CD14-positive monocyte (primary cell): Measurements from ENCODE around the gene FAM13A. TPM values are rescaled to one million over a fixed set of nuclear protein-coding genes. Genes with fewer than 3 reads are reported as not detected.

Experiments
- DNase-seq, 3 donors: peaks; one replicate each; pipeline ENCODE4 v3.0.0-alpha.2; 2011 to 2022
- H2AFZ ChIP-seq: 2 replicates; pipeline ENCODE4 v1.6.0; 2012; ENCODE audit warnings: mild to moderate bottlenecking, low read depth, low read length, inconsistent platforms; ENCODE audit not compliant: insufficient read depth, poor library complexity, severe bottlenecking
- H3K27ac ChIP-seq, 2 donors: 1 replicate in 1 of 2; 2 replicates in 1 of 2; pipeline ENCODE4 v1.5.1; 2012 to 2013; ENCODE audit warnings: low read length in 2 of 2, control low read depth in 1 of 2, inconsistent platforms in 1 of 2, low read depth in 1 of 2, mild to moderate bottlenecking in 1 of 2
- H3K27me3 ChIP-seq, 2 donors: one replicate each; pipeline versions ENCODE4 v1.6.0 to v1.6.1; 2011 to 2013; ENCODE audit warnings: low read length in 2 of 2; ENCODE audit not compliant: control insufficient read depth in 2 of 2, insufficient read depth in 2 of 2
- H3K36me3 ChIP-seq, 2 donors: replicated peaks in 1 of 2; 1 replicate in 1 of 2; 2 replicates in 1 of 2; pipeline versions ENCODE4 v1.5.1 to v1.6.1; 2012 to 2013; ENCODE audit warnings: low read length in 2 of 2, control low read depth in 1 of 2, inconsistent platforms in 1 of 2, mild to moderate bottlenecking in 1 of 2; ENCODE audit not compliant: insufficient read depth in 2 of 2, control insufficient read depth in 1 of 2
- H3K4me1 ChIP-seq, 2 donors: 1 replicate in 1 of 2; 2 replicates in 1 of 2; pipeline versions ENCODE4 v1.5.1 to v1.6.1; 2012 to 2013; ENCODE audit warnings: low read length in 2 of 2, control low read depth in 1 of 2, inconsistent platforms in 1 of 2, mild to moderate bottlenecking in 1 of 2, moderate library complexity in 1 of 2; ENCODE audit not compliant: insufficient read depth in 2 of 2, control insufficient read depth in 1 of 2
- H3K4me2 ChIP-seq: replicated peaks from 2 replicates; pipeline ENCODE3; 2012; ENCODE audit warnings: low read length, moderate library complexity, mild to moderate bottlenecking; ENCODE audit not compliant: poor library complexity, severe bottlenecking; ENCODE audit errors: extremely low read depth
- H3K4me3 ChIP-seq, 3 experiments: fragments of 200-600 bp in 1 of 3; sonication (generic) in 1 of 3; replicated peaks in 1 of 3; 1 replicate in 2 of 3; 2 replicates in 1 of 3; pipeline ENCODE4 v1.5.1; 2011 to 2013; ENCODE audit warnings: low read length in 3 of 3, mild to moderate bottlenecking in 3 of 3, control low read depth in 2 of 3, low read depth in 2 of 3, inconsistent platforms in 1 of 3, moderate library complexity in 1 of 3
- H3K79me2 ChIP-seq: 2 replicates; pipeline ENCODE4 v1.6.0; 2012; ENCODE audit warnings: mild to moderate bottlenecking, control low read depth, inconsistent platforms, low read length, moderate library complexity; ENCODE audit not compliant: insufficient read depth
- H3K9ac ChIP-seq: 2 replicates; pipeline ENCODE4 v1.6.0; 2017; ENCODE audit warnings: low read length, mild to moderate bottlenecking; ENCODE audit not compliant: insufficient read depth, poor library complexity, severe bottlenecking
- H3K9me3 ChIP-seq, 2 donors: replicated peaks in 1 of 2; 1 replicate in 1 of 2; 2 replicates in 1 of 2; pipeline versions ENCODE4 v1.5.1 to v1.6.1; 2012 to 2013; ENCODE audit warnings: low read length in 2 of 2, control low read depth in 1 of 2; ENCODE audit not compliant: control insufficient read depth in 1 of 2, insufficient read depth in 1 of 2
- H4K20me1 ChIP-seq: 2 replicates; pipeline ENCODE4 v1.6.0; 2012; ENCODE audit warnings: mild to moderate bottlenecking, low read length, control low read depth, moderate library complexity; ENCODE audit not compliant: insufficient read depth
- H3K27ac Mint-ChIP-seq, 7 donors: one replicate each; pipeline ENCODE4 v1.8.0; 2020; ENCODE audit warnings: mild to moderate bottlenecking in 7 of 7, mixed read lengths in 7 of 7, moderate library complexity in 6 of 7, inconsistent platforms in 2 of 7
- H3K27me3 Mint-ChIP-seq, 3 donors: one replicate each; pipeline ENCODE4 v1.8.0; 2021 to 2022; ENCODE audit warnings: low read depth in 3 of 3, mild to moderate bottlenecking in 3 of 3, mixed read lengths in 3 of 3, moderate library complexity in 3 of 3, inconsistent platforms in 1 of 3
- H3K36me3 Mint-ChIP-seq, 2 donors: one replicate each; pipeline ENCODE4 v1.8.0; 2020; ENCODE audit warnings: mixed read lengths in 2 of 2, inconsistent platforms in 1 of 2, mild to moderate bottlenecking in 1 of 2
- H3K4me1 Mint-ChIP-seq: one replicate; pipeline ENCODE4 v1.8.0; 2020; ENCODE audit warnings: mild to moderate bottlenecking, mixed read lengths
- H3K4me3 Mint-ChIP-seq, 2 donors: one replicate each; pipeline ENCODE4 v1.8.0; 2020; ENCODE audit warnings: mild to moderate bottlenecking in 2 of 2, mixed read lengths in 2 of 2, moderate library complexity in 1 of 2
- H3K9me3 Mint-ChIP-seq, 7 donors: one replicate each; pipeline ENCODE4 v1.8.0; 2020 to 2022; ENCODE audit warnings: mixed read lengths in 7 of 7, mild to moderate bottlenecking in 6 of 7, moderate library complexity in 6 of 7, inconsistent platforms in 2 of 7
- CTCF ChIP-seq: fragments of 200-600 bp; IDR thresholded peaks from one replicate; pipeline ENCODE4 v1.8.0; 2022; ENCODE audit warnings: antibody characterized with exemption, mild to moderate bottlenecking
- WGBS: methylation state at CpG from one replicate; pipeline ENCODE4 v1.1.5; 2013; ENCODE audit warnings: missing lambda C conversion rate; ENCODE audit not compliant: insufficient coverage; 5-methylcytosine and 5-hydroxymethylcytosine counted together
- intact Hi-C, 2 donors: fragments of 100-400 bp; cut with micrococcal nuclease; formaldehyde crosslinking; loops; one replicate each; pipeline versions ENCODE4 v1.15.0 to v1.15.1; 2023
- polyA plus RNA-seq, 3 donors: library from polyadenylated mRNA; depleted of rRNA in 1 of 3; unstranded in 2 of 3; stranded (reverse) in 1 of 3; fragments of 300-500 nt in 2 of 3; fragments of >200 nt in 1 of 3; fragmentation: Illumina TruSeq in 2 of 3; gene quantifications; 1 replicate in 2 of 3; 2 replicates in 1 of 3; pipeline ENCODE4 v1.2.3, GENCODE V29; 2012 to 2021

FAM13A gene
- polyA plus RNA-seq, 3 donors = 5.3 to 20.0 (median 6.5) TPM

GRCh38 chr4:88998891-88999290 is 58.1 kb downstream of the FAM13A start:
- DNase-seq = no peak
- Histone ChIP-seq H3K27me3 (no peaks in the 10 kb centered on the region), H3K4me3 (no peak overlapping the region), H3K9ac (no peak overlapping the region), H3K4me1 (peaks cover 4 to 10% of the 10 kb centered on the region in 2 donors), H3K4me2 (no peak overlapping the region), H2AFZ (no peak overlapping the region), H4K20me1 (no peaks in the 10 kb centered on the region), H3K9me3 (no peaks in the 10 kb centered on the region), H3K27ac (no peak overlapping the region), H3K79me2 (no peaks in the 10 kb centered on the region), H3K36me3 (no peaks in the 10 kb centered on the region)
- no peak overlapping the region for H3K27ac Mint-ChIP-seq
- TF ChIP-seq CTCF = no peak
- no CpG with 5 or more reads among the region's 3 CpGs for WGBS
- peaks cover 0 to 5% (median 2%) of the 10 kb centered on the region in 7 donors for H3K9me3 Mint-ChIP-seq
- H3K36me3 Mint-ChIP-seq = no peaks in the 10 kb centered on the region
- intact Hi-C loops = no loop called here
- no peak overlapping the region for H3K4me3 Mint-ChIP-seq
- H3K4me1 Mint-ChIP-seq = peaks cover 7% of the 10 kb centered on the region
- peaks cover 0 to 1% (median 0%) of the 10 kb centered on the region in 3 donors for H3K27me3 Mint-ChIP-seq

DNA sequence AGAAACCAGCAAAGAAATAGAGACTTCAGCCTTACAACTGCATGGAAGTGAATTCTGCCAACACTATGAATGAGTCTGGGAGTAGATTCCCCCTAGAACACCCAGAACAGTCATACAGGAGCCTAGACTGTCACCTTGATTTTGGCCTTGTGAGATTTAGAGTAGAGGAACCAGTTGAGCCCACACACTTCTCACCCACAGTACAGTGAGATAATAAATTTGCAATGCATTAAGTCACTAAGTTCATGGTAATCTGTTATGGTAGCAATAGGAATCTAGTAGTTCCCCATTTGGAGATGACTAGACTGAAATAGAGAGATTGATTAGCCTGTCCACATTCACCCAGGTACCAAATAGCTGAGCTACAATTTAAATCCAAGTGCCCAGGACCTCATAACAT is 59.0 kb downstream of the FAM13A start:
- Mint-ChIP-seq H3K36me3 (no peaks in the 10 kb centered on the region), H3K9me3 (peaks cover 0 to 5% (median 2%) of the 10 kb centered on the region in 7 donors)

More for the DNA sequence above, 59.0 kb downstream of the FAM13A start:
- H3K4me1 Mint-ChIP-seq = peaks cover 7% of the 10 kb centered on the region
- H3K27me3 Mint-ChIP-seq = peaks cover 0 to 1% (median 0%) of the 10 kb centered on the region in 3 donors
- TF ChIP-seq CTCF = no peak
- no peaks in the 10 kb centered on the region for H3K9me3 ChIP-seq
- no peak overlapping the region for H3K4me3 ChIP-seq
- H2AFZ ChIP-seq = peak overlapping the region; percentile 1
- no peak overlapping the region for H3K4me2 ChIP-seq
- no peak for DNase-seq
- no peaks in the 10 kb centered on the region for H3K27me3 ChIP-seq
- peaks cover 4 to 10% of the 10 kb centered on the region in 2 donors for H3K4me1 ChIP-seq
- H3K9ac ChIP-seq = no peak overlapping the region
- no peak overlapping the region for H3K4me3 Mint-ChIP-seq
- no peak overlapping the region for H3K27ac ChIP-seq
- no peaks in the 10 kb centered on the region for H3K79me2 ChIP-seq
- H3K27ac Mint-ChIP-seq = no peak overlapping the region
- intact Hi-C loops = no loop called here
- no peaks in the 10 kb centered on the region for H4K20me1 ChIP-seq
- H3K36me3 ChIP-seq = no peaks in the 10 kb centered on the region
